Keratinocyte (primary cell): ENCODE results near the gene TIMM17B. TPM values are rescaled to one million over a fixed set of nuclear protein-coding genes. Genes with fewer than 3 reads are reported as not detected.

Source experiments
- polyA plus RNA-seq, 5 experiments: library from polyadenylated mRNA; depleted of rRNA in 3 of 5; stranded (reverse) in 3 of 5; stranded (forward) in 1 of 5; unstranded in 1 of 5; fragments of >200 nt; gene quantifications; 1 replicate in 1 of 5; 2 replicates in 3 of 5; 3 replicates in 1 of 5; pipeline versions ENCODE4 v1.2.1 to v1.2.3, GENCODE V29; 2011 to 2012; ENCODE audit warnings: missing spikeins in 2 of 5, low read depth in 1 of 5, low replicate concordance in 1 of 5

Gene TIMM17B
- polyA plus RNA-seq, 1 donor (not counting 4 experiments of a cell fraction or from before 2014, with no cell fraction given) = 34.3 TPM

Other genes starting within 250 kb of the TIMM17B start
- 0.05 to 0.09 TPM (median 0.07 TPM) in 3 replicates for gene WAS, start 214.0 kb downstream of the TIMM17B start, polyA plus RNA-seq
- 3.1 to 9.4 TPM (median 4.9 TPM) in 3 replicates for gene SUV39H1, start 201.0 kb downstream of the TIMM17B start, polyA plus RNA-seq
- gene GLOD5, start 136.0 kb downstream of the TIMM17B start, polyA plus RNA-seq = not detected in 3 replicates
- not detected in 3 replicates for gene GATA1, start 111.2 kb downstream of the TIMM17B start, polyA plus RNA-seq
- gene HDAC6, start 95.7 kb downstream of the TIMM17B start, polyA plus RNA-seq = 20.3 to 21.9 TPM (median 21.9 TPM) in 3 replicates
- not detected in 3 replicates for gene ERAS, start 71.3 kb downstream of the TIMM17B start, polyA plus RNA-seq
- 0.54 to 1.6 TPM (median 1.4 TPM) in 3 replicates for gene PCSK1N, start 62.2 kb downstream of the TIMM17B start, polyA plus RNA-seq
- gene PQBP1, start 162 bp upstream of the TIMM17B start, polyA plus RNA-seq = 62.9 to 85.2 TPM (median 79.0 TPM) in 3 replicates
- gene SLC35A2, start 13.9 kb upstream of the TIMM17B start, polyA plus RNA-seq = 39.4 to 64.0 TPM (median 44.2 TPM) in 3 replicates
- 8.3 to 11.6 TPM (median 9.9 TPM) in 3 replicates for gene PIM2, start 21.3 kb upstream of the TIMM17B start, polyA plus RNA-seq
- 39.5 to 42.6 TPM (median 40.3 TPM) in 3 replicates for gene OTUD5, start 59.8 kb upstream of the TIMM17B start, polyA plus RNA-seq
- 0.20 to 0.30 TPM (median 0.25 TPM) in 3 replicates for gene KCND1, start 74.1 kb upstream of the TIMM17B start, polyA plus RNA-seq
- gene GRIPAP1, start 104.5 kb upstream of the TIMM17B start, polyA plus RNA-seq = 20.2 to 23.0 TPM (median 20.9 TPM) in 3 replicates
- 13.2 to 15.8 TPM (median 14.1 TPM) in 3 replicates for gene TFE3, start 145.6 kb upstream of the TIMM17B start, polyA plus RNA-seq
- 4.9 to 10.5 TPM (median 8.1 TPM) in 3 replicates for gene CCDC120, start 161.2 kb upstream of the TIMM17B start, polyA plus RNA-seq
- 4.0 to 9.8 TPM (median 6.9 TPM) in 3 replicates for gene PRAF2, start 176.2 kb upstream of the TIMM17B start, polyA plus RNA-seq
- gene WDR45, start 182.1 kb upstream of the TIMM17B start, polyA plus RNA-seq = 43.1 to 76.4 TPM (median 50.5 TPM) in 3 replicates
- 17.8 to 18.4 TPM (median 17.9 TPM) in 3 replicates for gene GPKOW, start 226.0 kb upstream of the TIMM17B start, polyA plus RNA-seq